ENCODE measurements around the gene RPS21.
"Not testable (repeated sequence)": the region's sequence is repeated elsewhere in the genome, so short reads cannot be mapped to it uniquely, and the experiment has no call there.

The RPS21 gene

GRCh38 chr20:62420846-62421715 lies 34.2 kb downstream of the RPS21 start:
- Histone ChIP-seq H3K27ac (no peak overlapping the region), H3K4me3 (no peak overlapping the region)
- TF ChIP-seq CTCF (IDR thresholded peaks at IDR 0.05), result no peak
- no peak for DNase-seq (ENCODE audit: low spot score)

DNA sequence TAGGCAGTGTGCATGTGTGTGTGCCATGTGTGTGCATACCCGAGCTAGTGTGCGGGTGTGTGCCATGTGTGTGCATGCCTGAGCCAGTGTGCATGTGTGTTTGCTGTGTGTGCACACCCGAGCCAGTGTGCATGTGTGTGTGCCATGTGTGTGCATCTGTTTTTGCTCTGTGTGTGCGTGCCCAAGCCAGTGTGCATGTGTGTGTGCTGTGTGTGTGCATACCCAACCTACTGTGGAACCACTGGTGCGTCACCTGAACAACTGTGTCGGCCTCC lies 34.8 kb downstream of the RPS21 start:
- no peak for TF ChIP-seq CTCF (IDR thresholded peaks at IDR 0.05)
- Histone ChIP-seq H3K4me3 (no peak overlapping the region), H3K27ac (no peak overlapping the region)
- DNase-seq (ENCODE audit: low spot score), result no peak

DNA sequence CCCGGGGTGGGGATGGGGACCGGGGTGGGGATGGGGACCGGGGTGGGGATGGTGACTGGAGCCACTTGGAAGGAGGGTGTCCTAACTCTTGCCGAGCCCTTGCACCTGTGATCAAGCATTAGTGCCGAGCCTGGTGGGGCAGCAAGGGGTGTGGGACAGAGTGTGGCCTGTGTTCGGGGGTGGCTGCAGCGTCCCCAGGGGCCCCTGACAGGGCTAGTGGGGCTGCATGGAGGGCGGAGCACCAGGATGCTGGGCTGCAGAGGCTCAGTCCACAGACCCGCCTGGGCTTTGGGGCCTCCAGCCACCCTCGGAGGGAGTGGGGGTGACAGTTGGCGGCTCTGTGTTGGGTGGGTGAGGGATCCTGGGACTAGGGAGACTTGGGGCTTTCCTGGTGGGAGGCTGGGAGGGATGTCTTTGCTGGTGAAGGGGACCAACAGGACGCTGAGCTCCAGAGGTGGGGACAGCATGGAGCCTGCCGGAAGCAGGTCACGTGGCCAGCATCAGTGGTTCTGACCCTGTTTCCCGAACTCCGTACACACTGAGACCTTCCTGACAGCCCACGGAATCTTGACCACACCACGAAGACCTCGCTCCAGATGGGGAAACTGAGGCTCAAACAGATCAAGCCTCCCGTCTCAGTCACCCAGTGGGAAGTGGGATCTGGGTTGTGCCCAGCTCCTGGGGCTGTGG lies 35.9 kb downstream of the RPS21 start:
- no peak for DNase-seq (ENCODE audit: low spot score)
- Histone ChIP-seq H3K27ac (no peak overlapping the region), H3K4me3 (no peak overlapping the region)
- TF ChIP-seq CTCF (IDR thresholded peaks at IDR 0.05), result no peak

DNA sequence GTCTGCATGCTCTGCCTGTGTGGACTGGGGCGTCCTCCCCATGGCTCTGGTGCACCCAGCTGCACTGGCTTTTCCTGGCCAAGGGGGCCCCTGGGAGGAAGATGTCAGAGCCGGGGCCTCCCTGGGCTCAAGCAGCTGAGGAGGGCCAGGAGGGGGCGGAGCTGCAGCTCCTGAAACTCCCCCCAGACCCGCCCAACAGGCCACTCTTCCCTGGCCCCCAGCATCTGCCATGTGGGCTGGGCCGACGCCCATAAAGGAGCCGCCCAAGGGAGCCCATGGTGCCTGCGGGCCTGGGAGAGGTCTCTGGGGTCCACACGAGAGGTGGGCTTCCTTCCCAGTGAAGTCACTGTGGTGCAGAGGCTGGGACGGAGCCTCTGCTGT lies 36.4 kb downstream of the RPS21 start:
- DNase-seq (ENCODE audit: low spot score), result no peak
- no peak for TF ChIP-seq CTCF (IDR thresholded peaks at IDR 0.05)
- H3K4me3 ChIP-seq, result no peak overlapping the region
- H3K27ac ChIP-seq, result no peak overlapping the region

GRCh38 chr20:62424249-62425107 lies 37.6 kb downstream of the RPS21 start:
- Histone ChIP-seq H3K4me3 (no peak overlapping the region), H3K27ac (no peak overlapping the region)
- no peak for DNase-seq (ENCODE audit: low spot score)
- TF ChIP-seq CTCF (IDR thresholded peaks at IDR 0.05), result no peak

DNA sequence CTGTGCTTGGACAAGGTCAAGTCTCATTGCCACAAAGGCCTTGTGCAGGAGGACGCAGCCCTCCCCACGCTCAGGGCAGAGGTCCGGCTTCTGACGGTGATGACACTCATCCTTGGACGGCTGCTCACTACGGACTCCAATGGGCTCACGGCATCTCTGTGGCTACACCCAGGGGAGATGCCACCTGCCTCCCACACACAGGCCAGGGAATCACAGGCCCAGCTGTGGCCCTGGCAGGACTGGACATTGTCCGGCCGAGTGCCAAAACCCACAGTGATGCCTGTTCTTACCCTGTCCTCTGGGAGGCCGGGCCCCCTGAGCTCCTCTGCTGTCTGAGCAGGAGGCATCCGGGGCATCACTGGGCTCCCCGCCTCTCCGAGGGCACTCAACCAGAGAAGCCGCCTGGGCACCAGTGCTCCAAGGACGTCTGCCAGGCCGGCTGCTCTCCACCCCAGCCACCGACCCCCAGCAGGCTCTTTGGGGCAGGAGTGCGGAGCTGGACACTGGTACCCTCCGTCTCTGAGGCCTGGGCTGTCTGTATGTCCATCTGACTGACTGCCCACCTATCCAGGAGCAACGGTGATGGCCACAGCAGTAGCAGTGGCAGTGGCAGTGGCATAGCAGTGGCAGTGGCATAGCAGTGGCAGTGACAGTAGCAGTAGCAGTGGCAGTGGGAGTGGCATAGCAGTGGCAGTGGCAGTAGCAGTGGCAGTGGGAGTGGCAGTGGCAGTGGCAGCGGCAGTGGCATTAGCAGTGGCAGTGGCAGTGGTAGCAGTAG lies 38.6 kb downstream of the RPS21 start:
- no peak for DNase-seq (ENCODE audit: low spot score)
- no peak overlapping the region for H3K4me3 ChIP-seq
- no peak for TF ChIP-seq CTCF (IDR thresholded peaks at IDR 0.05)
- no peak overlapping the region for H3K27ac ChIP-seq

DNA sequence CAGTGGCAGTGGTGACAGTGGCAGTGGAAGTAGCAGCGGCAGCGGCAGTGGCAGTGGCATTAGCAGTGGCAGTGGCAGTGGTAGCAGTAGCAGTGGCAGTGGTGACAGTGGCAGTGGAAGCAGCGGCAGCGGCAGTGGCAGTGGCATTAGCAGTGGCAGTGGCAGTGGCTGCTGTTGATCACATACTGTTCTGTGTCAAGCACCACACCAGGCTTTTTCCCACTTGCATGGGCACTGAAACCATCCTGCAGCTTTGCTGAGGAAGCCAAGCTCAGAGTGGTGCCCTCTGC lies 39.1 kb downstream of the RPS21 start:
- H3K27ac ChIP-seq; DNase-seq (ENCODE audit: low spot score); H3K4me3 ChIP-seq: not testable (repeated sequence)

Data from coronary artery (tissue), 2 donors.